ENCODE measurements around the gene COX4I2. TPM values are rescaled to one million over a fixed set of nuclear protein-coding genes. Genes with fewer than 3 reads are reported as not detected.
"Not testable (repeated sequence)": the region's sequence is repeated elsewhere in the genome, so short reads cannot be mapped to it uniquely, and the experiment has no call there.

Gene COX4I2
- total RNA-seq = not detected

DNA sequence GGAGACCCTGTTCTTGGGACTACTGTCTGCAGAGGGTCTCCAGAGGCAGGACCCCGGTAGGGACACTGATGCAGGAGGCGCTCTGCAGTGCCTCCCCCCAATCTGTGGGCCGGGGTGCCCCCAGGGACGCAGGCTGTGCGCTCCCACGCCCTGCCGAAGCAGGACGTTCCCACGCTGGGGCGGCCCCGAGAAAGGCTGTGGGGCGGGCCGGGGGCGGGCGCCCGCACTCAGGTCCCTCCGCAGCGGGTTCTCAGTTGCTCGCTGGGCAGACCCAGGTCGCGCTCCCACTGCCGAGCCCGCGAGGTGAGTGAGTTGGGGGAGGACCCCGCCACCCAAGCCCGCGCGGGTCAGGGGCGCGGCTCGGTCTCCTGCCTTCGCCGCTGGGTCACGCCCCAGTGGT is at the start of gene COX4I2:
COX4I2 (plus strand) TSS at position 253 of the 400 bp plus-strand sequence. CDS start 1,106 bp downstream, outside the sequence.
- Mint-ChIP-seq H3K4me3 (no peak within 1 kb of the TSS), H3K36me3 (ENCODE audit: low read depth) (no peaks in the 10 kb centered on the region), H3K9me3 (no peaks in the 10 kb centered on the region), H3K27me3 (peaks cover 15% of the 10 kb centered on the region), H3K27ac (no peak within 1 kb of the TSS), H3K4me1 (peaks cover 2% of the 10 kb centered on the region)
- no peak for DNase-seq
- POLR2A ChIA-PET = no interaction called here
- CTCF ChIA-PET = interaction anchor here (0.6 kb wide), 1 partner anchor 115 kb away, joined by 3 read pairs; no protein-coding TSS in a partner anchor

DNA sequence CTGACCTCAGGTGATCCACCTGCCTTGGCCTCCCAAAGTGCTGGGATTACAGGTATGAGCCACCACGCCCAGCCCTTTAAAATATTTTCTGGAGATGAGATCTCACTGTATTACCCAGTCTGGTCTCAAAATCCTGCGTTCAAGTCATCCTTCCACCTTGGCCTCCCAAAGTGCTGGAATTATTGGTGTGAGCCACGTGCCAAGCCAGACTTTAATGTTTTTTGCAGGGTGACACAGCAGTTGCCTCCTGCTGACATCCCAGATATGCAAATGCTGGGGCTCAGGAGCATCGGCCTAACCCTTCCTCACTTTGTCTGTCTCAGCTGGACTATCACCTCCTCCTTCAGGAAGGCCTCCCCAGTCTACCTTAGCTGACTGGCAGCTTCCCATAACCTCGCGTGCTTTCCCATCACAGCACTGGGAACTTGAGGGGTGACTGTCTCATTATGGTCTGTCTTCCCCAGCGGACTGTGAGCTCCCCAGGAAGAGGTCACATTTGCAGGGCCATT is 46.9 kb upstream of the COX4I2 start:
- no peak overlapping the region for H3K4me3 Mint-ChIP-seq
- no peaks in the 10 kb centered on the region for H3K36me3 Mint-ChIP-seq (ENCODE audit: low read depth)
- H3K27ac Mint-ChIP-seq = no peak overlapping the region
- peaks cover 12% of the 10 kb centered on the region for H3K4me1 Mint-ChIP-seq
- ChIA-PET CTCF (interaction anchor here (1.2 to 2.0 kb wide), 4 partner anchors 12 to 30 kb away, joined by 4 to 13 read pairs (median 6); no protein-coding TSS in a partner anchor), POLR2A (no interaction called here)
- peaks cover 20% of the 10 kb centered on the region for H3K27me3 Mint-ChIP-seq
- H3K9me3 Mint-ChIP-seq = no peaks in the 10 kb centered on the region
- DNase-seq = no peak

DNA sequence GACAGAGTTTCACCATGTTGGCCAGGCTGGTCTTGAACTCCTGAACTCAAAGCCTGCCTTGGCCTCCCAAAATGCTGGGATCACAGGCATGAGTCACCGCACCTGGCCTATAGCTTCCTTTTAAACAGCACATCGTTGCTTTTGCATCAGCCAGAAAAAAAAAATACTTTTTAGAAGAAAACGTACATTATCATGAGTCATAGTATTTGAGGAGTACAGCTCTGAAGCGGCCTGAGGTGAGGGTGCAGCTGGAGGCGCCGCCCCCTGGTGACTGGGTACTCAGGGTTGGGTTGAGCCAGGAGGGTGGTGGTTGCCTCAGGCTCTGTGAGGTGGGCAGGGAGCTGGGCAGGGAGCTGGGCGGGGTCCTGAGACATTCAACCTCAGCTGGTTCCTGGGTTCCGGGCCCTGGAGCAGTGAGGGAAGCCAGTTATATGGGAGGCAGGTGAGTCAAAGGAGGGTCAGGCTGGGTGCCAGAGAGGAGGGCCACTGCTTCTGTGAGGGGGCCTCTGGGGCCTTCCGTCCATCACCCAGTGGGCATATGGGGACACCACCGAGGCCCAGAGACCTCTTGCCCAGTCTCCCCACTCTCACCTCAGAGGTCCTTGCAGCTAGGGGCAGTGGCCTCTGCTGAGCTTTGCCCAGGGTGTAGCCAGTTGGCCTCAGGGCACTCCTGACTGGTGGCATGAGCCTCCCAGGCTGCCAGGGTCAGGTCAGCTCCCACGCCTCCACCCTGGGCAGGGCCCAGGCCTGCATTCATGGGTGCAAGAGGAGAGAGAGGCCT is 44.3 kb upstream of the COX4I2 start:
- ChIA-PET POLR2A (interaction anchor here (1.3 kb wide), 1 partner anchor 20 kb away, joined by 3 read pairs; no protein-coding TSS in a partner anchor), CTCF (interaction anchor here (0.7 to 1.5 kb wide), 5 partner anchors 11 to 142 kb away, joined by 3 to 10 read pairs (median 4); partner anchors contain the start of gene ID1)
- H3K4me1 Mint-ChIP-seq = peaks cover 5% of the 10 kb centered on the region
- H3K4me3 Mint-ChIP-seq = no peak overlapping the region
- no peak overlapping the region for H3K27ac Mint-ChIP-seq
- H3K36me3 Mint-ChIP-seq (ENCODE audit: low read depth) = no peaks in the 10 kb centered on the region
- H3K9me3 Mint-ChIP-seq = no peaks in the 10 kb centered on the region
- no peak for DNase-seq
- peaks cover 9% of the 10 kb centered on the region for H3K27me3 Mint-ChIP-seq

DNA sequence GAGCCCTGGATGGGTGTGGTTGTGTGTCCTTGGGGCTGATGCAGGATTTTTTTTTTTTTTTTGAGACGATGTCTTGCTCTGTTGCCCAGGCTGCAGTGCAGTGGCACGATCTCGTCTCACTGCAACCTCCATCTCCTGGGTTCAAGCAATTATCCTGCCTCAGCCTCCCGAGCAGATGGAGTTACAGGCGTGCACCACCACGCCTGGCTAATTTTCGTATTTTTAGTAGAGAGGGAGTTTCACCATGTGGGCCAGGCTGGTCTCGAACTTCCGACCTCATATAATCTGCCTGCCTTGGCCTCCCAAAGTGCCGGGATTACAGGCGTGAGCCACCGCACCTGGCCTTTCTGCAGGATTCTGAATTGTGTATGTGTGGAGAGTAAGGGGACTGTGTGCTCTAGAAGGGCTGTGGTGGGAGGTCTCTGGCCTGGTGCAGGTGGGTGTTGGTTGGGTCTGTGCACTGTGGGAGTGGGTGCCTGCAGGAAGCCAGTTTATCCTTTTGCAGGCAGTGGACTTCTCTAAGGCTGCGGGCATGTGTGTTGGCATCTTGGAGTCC is 43.6 kb upstream of the COX4I2 start:
- POLR2A ChIA-PET = interaction anchor here (1.3 kb wide), 1 partner anchor 21 kb away, joined by 3 read pairs; no protein-coding TSS in a partner anchor

DNA sequence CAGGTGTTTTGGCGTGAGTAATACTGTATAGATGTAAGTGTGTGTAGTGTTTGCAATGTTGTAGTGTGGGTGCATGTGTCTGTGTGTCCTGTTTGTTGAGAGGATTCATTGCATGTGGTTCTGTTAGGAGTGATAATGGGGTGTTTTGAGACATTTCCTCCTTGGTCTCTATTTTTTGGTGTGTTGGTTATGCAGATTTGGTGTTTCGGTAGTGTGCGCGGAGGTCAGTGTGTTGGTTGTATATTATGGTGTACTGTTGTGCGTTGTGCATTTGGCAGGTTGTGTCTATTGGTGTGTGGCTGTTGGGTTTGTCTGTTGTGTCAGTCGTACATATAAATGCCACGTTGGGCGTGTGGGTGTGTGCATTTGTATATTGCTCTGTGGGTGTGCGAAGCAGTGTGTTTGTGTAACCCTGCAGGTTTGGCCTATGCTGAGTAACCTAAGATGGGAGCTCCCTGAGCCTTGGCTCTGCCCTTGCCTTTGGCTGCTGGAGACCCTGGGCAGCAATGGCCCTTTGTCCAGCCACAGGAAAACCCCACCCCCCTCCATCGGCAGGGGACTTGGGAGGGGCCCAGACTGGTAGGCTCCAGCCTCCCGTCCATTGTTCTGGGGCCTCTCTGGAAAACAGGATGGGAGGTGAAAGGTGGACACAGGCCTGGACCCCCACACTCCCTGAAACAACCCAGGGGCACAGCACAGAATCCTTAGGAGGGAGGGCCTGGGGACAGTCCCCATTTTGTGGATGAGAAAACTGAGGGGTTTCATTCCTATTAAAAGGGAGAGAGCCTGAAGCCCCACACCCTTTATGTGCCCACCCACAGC is 42.9 kb upstream of the COX4I2 start:
- ChIA-PET CTCF (no interaction called here), POLR2A (no interaction called here)
- H3K27me3 Mint-ChIP-seq = no peaks in the 10 kb centered on the region
- H3K36me3 Mint-ChIP-seq (ENCODE audit: low read depth) = no peaks in the 10 kb centered on the region
- no peak overlapping the region for H3K4me3 Mint-ChIP-seq
- H3K27ac Mint-ChIP-seq = no peak overlapping the region
- no peaks in the 10 kb centered on the region for H3K9me3 Mint-ChIP-seq
- DNase-seq = no peak
- peaks cover 4% of the 10 kb centered on the region for H3K4me1 Mint-ChIP-seq

More for the DNA sequence above, 43.6 kb upstream of the COX4I2 start:
- Mint-ChIP-seq H3K36me3 (ENCODE audit: low read depth) (no peaks in the 10 kb centered on the region), H3K27ac (no peak overlapping the region), H3K4me1 (peaks cover 4% of the 10 kb centered on the region), H3K27me3 (peaks cover 2% of the 10 kb centered on the region), H3K9me3 (no peaks in the 10 kb centered on the region), H3K4me3 (no peak overlapping the region)
- DNase-seq = no peak
- CTCF ChIA-PET = interaction anchor here (0.7 to 1.5 kb wide), 4 partner anchors 11 to 133 kb away, joined by 3 to 10 read pairs (median 5); partner anchors contain the start of gene ID1

DNA sequence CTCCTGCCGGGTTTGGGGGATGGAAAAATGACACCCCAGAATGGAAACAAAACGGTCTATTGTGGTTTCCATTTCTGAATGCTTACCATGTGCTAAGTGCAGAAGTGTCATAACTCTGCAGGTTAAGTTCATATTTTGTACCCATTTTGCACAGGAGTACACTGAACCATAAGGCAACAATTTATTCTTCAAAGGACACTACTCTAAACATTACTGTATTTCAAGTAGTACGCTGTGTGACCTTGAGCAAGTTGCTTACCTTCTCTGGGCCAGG is 42.4 kb upstream of the COX4I2 start:
- H3K27ac Mint-ChIP-seq = no peak overlapping the region
- no peak for DNase-seq
- no peaks in the 10 kb centered on the region for H3K9me3 Mint-ChIP-seq
- no peak overlapping the region for H3K4me3 Mint-ChIP-seq
- CTCF ChIA-PET = no interaction called here
- no peaks in the 10 kb centered on the region for H3K27me3 Mint-ChIP-seq
- H3K36me3 Mint-ChIP-seq (ENCODE audit: low read depth) = no peaks in the 10 kb centered on the region
- POLR2A ChIA-PET = no interaction called here
- H3K4me1 Mint-ChIP-seq = peaks cover 4% of the 10 kb centered on the region

DNA sequence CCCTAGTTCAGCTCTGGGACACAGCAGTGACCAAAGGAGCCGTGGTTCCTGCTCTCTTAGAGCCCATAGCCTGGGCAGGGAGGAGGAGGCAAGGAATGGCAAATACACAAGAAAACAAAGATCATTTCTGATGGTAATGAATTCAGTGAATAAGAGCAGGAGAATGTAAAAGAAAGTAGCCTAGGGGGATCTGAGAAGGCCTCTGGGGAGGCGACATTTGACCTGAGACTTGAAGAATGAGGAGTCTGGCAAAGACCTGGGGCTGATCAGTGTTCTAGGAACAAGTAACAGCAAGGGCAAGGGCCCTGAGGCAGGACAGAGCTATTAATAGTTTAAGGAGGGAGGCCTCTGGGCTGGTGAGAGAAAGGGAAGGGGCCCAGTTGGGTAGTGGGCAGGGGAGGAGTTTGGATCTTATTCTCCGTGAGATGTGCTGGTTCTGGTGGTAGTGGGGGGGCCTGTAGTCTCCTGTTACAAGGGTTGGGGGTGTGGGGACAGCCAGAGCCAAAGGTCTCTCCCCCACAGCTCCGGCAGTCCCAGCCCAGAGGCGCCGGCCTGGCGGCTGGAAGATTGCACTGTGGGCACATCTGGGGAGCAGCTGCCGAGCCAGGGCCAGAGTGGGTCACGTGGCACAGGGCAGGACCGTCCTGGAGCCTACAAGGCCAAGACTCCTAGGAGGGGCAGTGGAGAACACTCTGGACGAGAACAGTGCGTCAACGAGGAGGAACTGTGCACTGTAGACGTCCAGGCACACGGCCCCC is 41.9 kb upstream of the COX4I2 start:
- H3K36me3 Mint-ChIP-seq (ENCODE audit: low read depth) = no peaks in the 10 kb centered on the region
- ChIA-PET POLR2A (interaction anchor here (0.6 kb wide), 1 partner anchor 146 kb away, joined by 3 read pairs; no protein-coding TSS in a partner anchor), CTCF (no interaction called here)
- H3K4me1 Mint-ChIP-seq = peaks cover 4% of the 10 kb centered on the region
- no peaks in the 10 kb centered on the region for H3K9me3 Mint-ChIP-seq
- no peak for DNase-seq
- H3K27ac Mint-ChIP-seq = no peak overlapping the region
- no peaks in the 10 kb centered on the region for H3K27me3 Mint-ChIP-seq
- H3K4me3 Mint-ChIP-seq = no peak overlapping the region

DNA sequence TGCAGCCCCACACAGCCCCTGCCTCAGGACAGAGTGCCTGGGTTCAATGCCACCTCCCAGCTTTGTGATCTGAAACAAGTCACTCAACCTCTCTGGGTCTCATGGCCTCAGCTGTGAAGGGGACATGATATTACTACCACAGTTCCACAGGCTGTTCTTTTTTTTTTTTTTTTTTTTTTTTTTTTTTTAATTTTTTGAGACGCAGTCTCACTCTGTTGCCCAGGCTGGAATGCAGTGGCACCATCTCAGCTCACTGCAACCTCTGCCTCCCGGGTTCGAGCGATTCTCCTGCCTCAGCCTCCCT is 41.3 kb upstream of the COX4I2 start:
- H3K36me3 Mint-ChIP-seq (ENCODE audit: low read depth); H3K4me3 Mint-ChIP-seq; DNase-seq; H3K9me3 Mint-ChIP-seq; CTCF ChIA-PET; H3K27ac Mint-ChIP-seq; H3K4me1 Mint-ChIP-seq; H3K27me3 Mint-ChIP-seq: not testable (repeated sequence)
- POLR2A ChIA-PET = interaction anchor here (0.6 kb wide), 1 partner anchor 145 kb away, joined by 3 read pairs; no protein-coding TSS in a partner anchor

DNA sequence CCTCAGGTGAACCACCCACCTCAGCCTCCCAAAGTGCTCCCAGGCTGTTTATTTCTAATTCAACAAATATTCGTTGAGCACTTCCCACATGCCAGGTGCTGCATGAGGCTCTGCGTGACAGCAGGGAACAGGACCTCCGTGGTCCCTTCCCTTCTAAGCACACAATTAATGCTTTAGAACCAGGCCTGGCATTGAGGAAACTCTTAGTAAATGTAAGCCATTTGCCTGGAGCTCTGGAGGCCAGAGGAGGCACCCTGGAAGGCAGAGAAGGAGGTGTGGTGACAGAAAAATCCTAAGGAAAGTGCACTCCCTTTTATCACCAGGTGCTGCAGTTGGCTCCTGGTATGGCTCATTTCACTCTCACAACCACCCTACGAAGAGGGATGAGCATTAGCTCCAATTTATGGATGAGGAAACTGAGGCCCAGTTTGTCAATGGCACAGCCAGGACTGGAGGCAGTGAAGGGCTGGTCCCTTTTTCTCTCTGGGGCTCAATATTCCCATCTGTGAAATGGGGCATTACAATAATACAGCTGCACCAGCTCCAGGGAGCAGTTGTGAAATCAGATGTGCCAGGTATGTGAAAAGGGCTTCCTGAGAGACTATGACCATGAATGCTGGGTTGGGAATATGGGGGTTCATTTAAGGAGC is 40.8 kb upstream of the COX4I2 start:
- Mint-ChIP-seq H3K27ac (no peak overlapping the region), H3K27me3 (no peaks in the 10 kb centered on the region), H3K4me1 (peaks cover 4% of the 10 kb centered on the region), H3K9me3 (no peaks in the 10 kb centered on the region), H3K4me3 (no peak overlapping the region), H3K36me3 (ENCODE audit: low read depth) (no peaks in the 10 kb centered on the region)
- POLR2A ChIA-PET = no interaction called here
- no peak for DNase-seq
- CTCF ChIA-PET = interaction anchor here (0.6 to 1.5 kb wide), 3 partner anchors 14 to 16 kb away, joined by 3 to 4 read pairs (median 3); no protein-coding TSS in a partner anchor

DNA sequence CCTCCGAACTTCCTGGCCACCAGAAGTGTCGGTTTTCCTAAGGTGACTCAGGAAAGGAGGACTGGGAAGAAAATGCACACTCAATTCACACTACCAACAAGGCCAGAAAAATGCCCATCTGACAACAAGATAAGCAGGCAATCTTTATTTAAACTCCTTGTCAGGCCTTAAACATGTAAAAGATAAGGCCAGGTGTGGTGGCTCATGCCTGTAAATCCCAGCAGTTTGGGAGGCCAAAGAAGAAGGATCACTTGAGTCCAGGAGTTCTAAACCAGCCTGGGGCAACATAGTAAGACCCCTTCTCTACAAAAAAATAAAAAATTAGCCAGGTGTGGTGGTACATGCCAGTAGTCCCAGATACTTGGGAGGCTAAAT is 40.2 kb upstream of the COX4I2 start:
- Mint-ChIP-seq H3K4me3 (no peak overlapping the region), H3K36me3 (ENCODE audit: low read depth) (no peaks in the 10 kb centered on the region), H3K9me3 (no peaks in the 10 kb centered on the region), H3K27ac (no peak overlapping the region), H3K4me1 (peaks cover 6% of the 10 kb centered on the region), H3K27me3 (peaks cover under 1% of the 10 kb centered on the region)
- no peak for DNase-seq
- ChIA-PET CTCF (interaction anchor here (0.6 to 1.5 kb wide), 3 partner anchors 14 to 16 kb away, joined by 3 to 4 read pairs (median 3); no protein-coding TSS in a partner anchor), POLR2A (no interaction called here)

DNA sequence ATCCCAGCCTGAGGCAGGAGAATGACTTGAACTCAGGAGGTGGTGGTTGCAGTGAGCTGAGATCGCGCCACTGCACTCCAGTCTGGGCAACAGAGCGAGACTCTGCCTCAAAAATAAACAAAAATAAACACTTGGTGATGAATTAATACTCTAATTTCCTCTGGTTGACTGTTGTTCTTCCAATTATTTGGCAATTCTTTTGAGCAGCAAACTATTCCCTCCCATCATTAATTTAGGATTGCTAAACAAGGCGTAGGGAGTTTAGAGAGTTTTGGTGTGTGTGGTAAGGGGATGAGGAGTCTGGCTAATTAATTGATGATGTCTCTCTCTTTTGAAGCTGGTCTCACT is 35.3 kb upstream of the COX4I2 start:
- no peak for DNase-seq
- ChIA-PET POLR2A (interaction anchor here (1.0 to 3.9 kb wide), 12 partner anchors 10 to 118 kb away, joined by 3 to 65 read pairs (median 5); a partner anchor contains a TSS), CTCF (interaction anchor here (0.5 to 14.6 kb wide), 9 partner anchors 10 to 142 kb away, joined by 3 to 523 read pairs (median 7); partner anchors contain the start of gene BCL2L1)
- H3K27me3 Mint-ChIP-seq = peaks cover 35% of the 10 kb centered on the region
- H3K36me3 Mint-ChIP-seq (ENCODE audit: low read depth) = no peaks in the 10 kb centered on the region
- peaks cover 33% of the 10 kb centered on the region for H3K4me1 Mint-ChIP-seq
- peak overlapping the region; percentile 4 for H3K4me3 Mint-ChIP-seq
- H3K9me3 Mint-ChIP-seq = no peaks in the 10 kb centered on the region
- H3K27ac Mint-ChIP-seq = no peak overlapping the region

All from activated CD4-positive, alpha-beta memory T cell treated with anti-CD3 and anti-CD28 coated beads, Interleukin-2, amount 10 ng/mL, durations not matched to agents 7 days and 5 days (primary cell).